Esophagus squamous epithelium (tissue), 5 donors: ENCODE measurements around the gene ZFPM1. TPM values are rescaled to one million over a fixed set of nuclear protein-coding genes. Genes with fewer than 3 reads are reported as not detected.

Source experiments
- DNase-seq: peaks from one replicate; lab custom pipeline; 2025; lab: John Stamatoyannopoulos, UW
- H3K27ac ChIP-seq, 4 donors: fragments of 200-600 bp; sonication (generic); one replicate each; pipeline ENCODE4 v1.5.1; 2016 to 2019; ENCODE audit warnings: mild to moderate bottlenecking in 1 of 4
- H3K27me3 ChIP-seq, 4 donors: fragments of 200-600 bp; sonication (generic); 1 replicate in 3 of 4; 2 replicates in 1 of 4; pipeline versions ENCODE4 v1.5.1 to v1.6.0; 2017 to 2021; ENCODE audit warnings: antibody characterized with exemption in 1 of 4
- H3K36me3 ChIP-seq, 3 donors: fragments of 200-600 bp; sonication (generic); one replicate each; pipeline ENCODE4 v1.5.1; 2016 to 2019
- H3K4me1 ChIP-seq, 3 donors: fragments of 200-600 bp; sonication (generic); one replicate each; pipeline ENCODE4 v1.5.1; 2017 to 2019
- H3K4me3 ChIP-seq, 4 donors: fragments of 200-600 bp; sonication (generic); 1 replicate in 3 of 4; 2 replicates in 1 of 4; pipeline ENCODE4 v1.5.1; 2016 to 2019; ENCODE audit warnings: mild to moderate bottlenecking in 2 of 4, moderate library complexity in 1 of 4
- H3K9me3 ChIP-seq, 3 donors: fragments of 200-600 bp; sonication (generic); one replicate each; pipeline ENCODE4 v1.5.1; 2016 to 2019
- CTCF ChIP-seq, 6 experiments: fragments of 450-650 bp in 4 of 6; fragments of 200-600 bp in 2 of 6; sonication (generic) in 2 of 6; IDR thresholded peaks; one replicate each; pipeline ENCODE4 v1.5.1; 2016 to 2019; ENCODE audit warnings: antibody characterized with exemption in 6 of 6, mild to moderate bottlenecking in 4 of 6, moderate library complexity in 4 of 6
- POLR2A ChIP-seq, 4 donors: fragments of 450-650 bp; IDR thresholded peaks; one replicate each; pipeline ENCODE4 v1.6.1; 2017; ENCODE audit warnings: antibody characterized with exemption in 4 of 4, mild to moderate bottlenecking in 4 of 4, moderate library complexity in 3 of 4
- WGBS, 2 donors: methylation state at CpG; one replicate each; pipeline ENCODE4 v1.1.5; 2018; 5-methylcytosine and 5-hydroxymethylcytosine counted together
- intact Hi-C: fragments of 100-400 bp; cut with DNase I; formaldehyde crosslinking; loops from one replicate; pipeline ENCODE4 v1.15.0; 2022
- total RNA-seq, 4 donors: library from RNA; depleted of rRNA; stranded (reverse); fragments of >200 nt; gene quantifications; one replicate each; pipeline ENCODE4 v1.1.0, GENCODE V29; 2016
- donor health status: DM: yes; HTN: yes; CAD: no.

ZFPM1 gene
- total RNA-seq, 4 donors from 2014 or later, result 0.67 to 1.7 (median 1.2) TPM

- Histone ChIP-seq H3K27ac (no peak overlapping the region), H3K36me3 (no peaks in the 10 kb centered on the region), H3K4me3 (no peak overlapping the region), H3K27me3 (peaks cover 0 to 60% (median 0%) of the 10 kb centered on the region in 4 donors), H3K9me3 (no peaks in the 10 kb centered on the region), H3K4me1 (peaks cover 0 to 15% (median 5%) of the 10 kb centered on the region in 3 donors)
- TF ChIP-seq CTCF (IDR thresholded peaks at IDR 0.05) (peak in 4 of 6 experiments; percentile 26 to 43 (median 35)), POLR2A (IDR thresholded peaks at IDR 0.05) (no peak)
- intact Hi-C loops, result no loop called here
- 25 to 38% methylated on average over 11 to 19 of the region's 45 CpGs for WGBS, 2 donors
- no peak for DNase-seq
Observed at GRCh38 chr16:88558457-88559442, 105.7 kb downstream of the ZFPM1 start.

- TF ChIP-seq CTCF (IDR thresholded peaks at IDR 0.05) (no peak), POLR2A (IDR thresholded peaks at IDR 0.05) (no peak)
- WGBS, 2 donors, result 60 to 64% methylated on average over 13 to 17 of the region's 22 CpGs
- intact Hi-C loops, result loop anchor here (5.0 kb wide), 1 partner anchor 119 kb away; no protein-coding TSS in a partner anchor
Observed at GRCh38 chr16:88560714-88561484, 107.8 kb downstream of the ZFPM1 start.

GRCh38 chr16:88561485-88562359, 108.6 kb downstream of the ZFPM1 start:
- H3K9me3 ChIP-seq, result no peaks in the 10 kb centered on the region
- H3K4me3 ChIP-seq, result peak overlapping the region in 2 of 4 donors; percentile 23 to 49
- WGBS, 2 donors, result 27 to 35% methylated on average over 11 to 15 of the region's 24 CpGs
- DNase-seq, result no peak
- intact Hi-C loops, result loop anchor here (5.0 kb wide), 1 partner anchor 119 kb away; no protein-coding TSS in a partner anchor
- peaks cover 0 to 32% (median 0%) of the 10 kb centered on the region in 4 donors for H3K27me3 ChIP-seq
- TF ChIP-seq POLR2A (IDR thresholded peaks at IDR 0.05) (no peak), CTCF (IDR thresholded peaks at IDR 0.05) (peak; percentile 46 to 71 (median 54))
- no peak overlapping the region for H3K27ac ChIP-seq
- peaks cover 0 to 15% (median 5%) of the 10 kb centered on the region in 3 donors for H3K4me1 ChIP-seq
- no peaks in the 10 kb centered on the region for H3K36me3 ChIP-seq

More at GRCh38 chr16:88560714-88561484, 107.8 kb downstream of the ZFPM1 start:
- DNase-seq, result no peak
- Histone ChIP-seq H3K9me3 (no peaks in the 10 kb centered on the region), H3K27ac (no peak overlapping the region), H3K4me3 (no peak overlapping the region), H3K27me3 (peaks cover 0 to 40% (median 0%) of the 10 kb centered on the region in 4 donors), H3K36me3 (no peaks in the 10 kb centered on the region), H3K4me1 (peaks cover 0 to 15% (median 5%) of the 10 kb centered on the region in 3 donors)

GRCh38 chr16:88566158-88566557, 113.1 kb downstream of the ZFPM1 start:
- peaks cover 4 to 25% (median 16%) of the 10 kb centered on the region in 3 donors for H3K4me1 ChIP-seq
- no peaks in the 10 kb centered on the region for H3K36me3 ChIP-seq
- 46 to 61% methylated on average over 6 of the region's 6 CpGs for WGBS, 2 donors
- no peak overlapping the region for H3K4me3 ChIP-seq
- intact Hi-C loops, result no loop called here
- TF ChIP-seq CTCF (IDR thresholded peaks at IDR 0.05) (no peak), POLR2A (IDR thresholded peaks at IDR 0.05) (no peak)
- H3K27ac ChIP-seq, result no peak overlapping the region
- H3K27me3 ChIP-seq, result peaks cover 0 to 3% (median 0%) of the 10 kb centered on the region in 4 donors
- no peaks in the 10 kb centered on the region for H3K9me3 ChIP-seq
- DNase-seq, result no peak
